DND-41 (cell line): ENCODE measurements around the gene POLL.

Source experiments
- EZH2 ChIP-seq: IDR thresholded peaks from 3 replicates; pipeline ENCODE4 v1.6.1; 2012; ENCODE audit warnings: borderline replicate concordance, low read depth, mild to moderate bottlenecking, moderate library complexity, low read length, inconsistent platforms; ENCODE audit not compliant: severe bottlenecking
- TF ChIP-seq, protein P1 (sequence below): IDR thresholded peaks from 2 replicates; pipeline ENCODE4 v1.5.1; 2012; ENCODE audit warnings: borderline replicate concordance, low read length, moderate library complexity, mild to moderate bottlenecking; ENCODE audit not compliant: poor library complexity, severe bottlenecking; ENCODE audit errors: extremely low read depth

DNA sequence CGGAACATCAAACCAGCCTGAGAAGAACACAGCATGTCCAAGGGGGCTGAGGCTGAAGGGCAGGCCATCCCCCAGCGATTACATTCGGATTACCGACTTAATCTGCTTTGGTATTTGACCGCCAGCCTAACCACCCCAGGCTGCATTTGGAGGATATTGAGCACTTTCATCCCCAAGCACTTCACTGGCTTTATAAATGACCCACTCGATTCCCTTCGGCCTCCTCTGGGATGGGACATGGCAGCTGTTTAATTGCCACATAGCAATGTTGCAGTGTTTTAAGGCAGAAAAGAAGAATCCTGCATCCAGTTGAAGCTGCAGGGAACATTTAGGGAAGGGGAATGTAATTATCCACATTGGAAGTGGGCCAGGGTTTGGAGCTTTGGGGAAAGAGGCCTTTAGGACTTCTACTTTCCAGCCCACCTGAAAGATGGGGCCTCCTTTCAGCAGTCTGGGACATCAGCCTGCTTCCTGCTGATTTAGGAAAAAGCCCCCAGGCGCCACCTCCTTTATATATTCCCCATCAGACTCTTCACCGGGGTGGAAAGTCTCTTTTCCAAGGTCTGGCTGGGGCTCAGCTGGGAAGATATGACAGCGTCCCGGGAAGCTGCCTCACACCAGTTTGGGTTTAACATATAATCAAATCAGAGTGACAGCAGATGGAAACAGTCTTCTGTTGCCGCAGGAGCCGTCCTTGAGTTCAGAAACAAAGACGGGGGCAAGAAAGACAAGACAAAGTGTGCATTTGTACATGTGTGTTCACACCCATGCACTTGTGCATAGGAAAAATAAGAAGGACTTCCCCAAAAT, 9.2 kb upstream of the POLL start:
- TF ChIP-seq, protein P1, sequence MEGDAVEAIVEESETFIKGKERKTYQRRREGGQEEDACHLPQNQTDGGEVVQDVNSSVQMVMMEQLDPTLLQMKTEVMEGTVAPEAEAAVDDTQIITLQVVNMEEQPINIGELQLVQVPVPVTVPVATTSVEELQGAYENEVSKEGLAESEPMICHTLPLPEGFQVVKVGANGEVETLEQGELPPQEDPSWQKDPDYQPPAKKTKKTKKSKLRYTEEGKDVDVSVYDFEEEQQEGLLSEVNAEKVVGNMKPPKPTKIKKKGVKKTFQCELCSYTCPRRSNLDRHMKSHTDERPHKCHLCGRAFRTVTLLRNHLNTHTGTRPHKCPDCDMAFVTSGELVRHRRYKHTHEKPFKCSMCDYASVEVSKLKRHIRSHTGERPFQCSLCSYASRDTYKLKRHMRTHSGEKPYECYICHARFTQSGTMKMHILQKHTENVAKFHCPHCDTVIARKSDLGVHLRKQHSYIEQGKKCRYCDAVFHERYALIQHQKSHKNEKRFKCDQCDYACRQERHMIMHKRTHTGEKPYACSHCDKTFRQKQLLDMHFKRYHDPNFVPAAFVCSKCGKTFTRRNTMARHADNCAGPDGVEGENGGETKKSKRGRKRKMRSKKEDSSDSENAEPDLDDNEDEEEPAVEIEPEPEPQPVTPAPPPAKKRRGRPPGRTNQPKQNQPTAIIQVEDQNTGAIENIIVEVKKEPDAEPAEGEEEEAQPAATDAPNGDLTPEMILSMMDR: no peak
- no peak for TF ChIP-seq EZH2
